Measurements from ENCODE around the gene ATG7.
A peak's percentile ranks its signal among the peaks of the same experiment; 100 is the strongest.
"Not testable (repeated sequence)": the region's sequence is repeated elsewhere in the genome, so short reads cannot be mapped to it uniquely, and the experiment has no call there.

Gene ATG7

GRCh38 chr3:11300970-11301369 lies 28.8 kb downstream of the ATG7 start:
- DNase-seq (ENCODE audit: low read depth in 2 of 2): no peak

- DNase-seq (ENCODE audit: low read depth in 2 of 2): no peak
These were observed 30.2 kb downstream of the ATG7 start for GRCh38 chr3:11302444-11302843.

- no peak for DNase-seq (ENCODE audit: low read depth in 2 of 2)
These were observed 32.0 kb downstream of the ATG7 start for GRCh38 chr3:11304175-11304574.

- DNase-seq (ENCODE audit: low read depth in 2 of 2): no peak
These were observed 33.3 kb downstream of the ATG7 start for GRCh38 chr3:11305509-11305908.

- peak in 1 of 2 donors; percentile 5 for DNase-seq (ENCODE audit: low read depth in 2 of 2)
These were observed 34.8 kb downstream of the ATG7 start for GRCh38 chr3:11306817-11307589.

- DNase-seq (ENCODE audit: low read depth in 2 of 2): no peak
These were observed 35.7 kb downstream of the ATG7 start for GRCh38 chr3:11307830-11308432.

GRCh38 chr3:11310258-11310657 lies 38.1 kb downstream of the ATG7 start:
- DNase-seq (ENCODE audit: low read depth in 2 of 2): no peak

GRCh38 chr3:11312166-11312565 lies 40.0 kb downstream of the ATG7 start:
- no peak for DNase-seq (ENCODE audit: low read depth in 2 of 2)

GRCh38 chr3:11317300-11317699 lies 45.1 kb downstream of the ATG7 start:
- no peak for DNase-seq (ENCODE audit: low read depth in 2 of 2)

GRCh38 chr3:11322931-11323330 lies 50.7 kb downstream of the ATG7 start:
- no peak for DNase-seq (ENCODE audit: low read depth in 2 of 2)

- DNase-seq (ENCODE audit: low read depth in 2 of 2): no peak
These were observed 51.6 kb downstream of the ATG7 start for GRCh38 chr3:11323813-11324212.

GRCh38 chr3:11327619-11328018 lies 55.4 kb downstream of the ATG7 start:
- DNase-seq (ENCODE audit: low read depth in 2 of 2): no peak

GRCh38 chr3:11328196-11328945 lies 56.2 kb downstream of the ATG7 start:
- DNase-seq (ENCODE audit: low read depth in 2 of 2): no peak

GRCh38 chr3:11329777-11330176 lies 57.6 kb downstream of the ATG7 start:
- no peak for DNase-seq (ENCODE audit: low read depth in 2 of 2)

GRCh38 chr3:11331101-11331500 lies 58.9 kb downstream of the ATG7 start:
- DNase-seq (ENCODE audit: low read depth in 2 of 2): no peak

- no peak for DNase-seq (ENCODE audit: low read depth in 2 of 2)
These were observed 62.9 kb downstream of the ATG7 start for GRCh38 chr3:11335056-11335608.

- DNase-seq (ENCODE audit: low read depth in 2 of 2): no peak
These were observed 67.3 kb downstream of the ATG7 start for GRCh38 chr3:11339541-11339940.

- no peak for DNase-seq (ENCODE audit: low read depth in 2 of 2)
These were observed 74.2 kb downstream of the ATG7 start for GRCh38 chr3:11346416-11346815.

- DNase-seq (ENCODE audit: low read depth in 2 of 2): not testable (repeated sequence)
These were observed 76.7 kb downstream of the ATG7 start for GRCh38 chr3:11348877-11349276.

GRCh38 chr3:11349446-11349845 lies 77.2 kb downstream of the ATG7 start:
- no peak for DNase-seq (ENCODE audit: low read depth in 2 of 2)

GRCh38 chr3:11350374-11350773 lies 78.2 kb downstream of the ATG7 start:
- DNase-seq (ENCODE audit: low read depth in 2 of 2): no peak

GRCh38 chr3:11351451-11351850 lies 79.3 kb downstream of the ATG7 start:
- no peak for DNase-seq (ENCODE audit: low read depth in 2 of 2)

GRCh38 chr3:11356269-11356668 lies 84.1 kb downstream of the ATG7 start:
- DNase-seq (ENCODE audit: low read depth in 2 of 2): no peak

Data from stimulated activated CD8-positive, alpha-beta memory T cell treated with anti-CD3 and anti-CD28 coated beads, Interleukin-15, amount 100 ng/mL, for 4 hours (primary cell).